COLO829 (cell line): ENCODE results near the gene ABI3BP.

Experiments used
- DNase-seq: peaks from one replicate; pipeline ENCODE4 v3.0.0; 2012; ENCODE audit warnings: low spot score

The ABI3BP gene

GRCh38 chr3:100831629-100832028, 161.6 kb downstream of the ABI3BP start:
- DNase-seq, result no peak

GRCh38 chr3:100830931-100831330, 162.3 kb downstream of the ABI3BP start:
- no peak for DNase-seq

GRCh38 chr3:100825574-100825973, 167.6 kb downstream of the ABI3BP start:
- no peak for DNase-seq

GRCh38 chr3:100815583-100815982, 177.6 kb downstream of the ABI3BP start:
- DNase-seq, result no peak

- no peak for DNase-seq
These were observed 179.4 kb downstream of the ABI3BP start for GRCh38 chr3:100813828-100814227.

- no peak for DNase-seq
These were observed 181.3 kb downstream of the ABI3BP start for GRCh38 chr3:100811779-100812507.

GRCh38 chr3:100810671-100811070, 182.6 kb downstream of the ABI3BP start:
- no peak for DNase-seq

GRCh38 chr3:100804631-100805030, 188.6 kb downstream of the ABI3BP start:
- no peak for DNase-seq

GRCh38 chr3:100803711-100804110, 189.5 kb downstream of the ABI3BP start:
- no peak for DNase-seq

GRCh38 chr3:100802126-100802525, 191.1 kb downstream of the ABI3BP start:
- no peak for DNase-seq

GRCh38 chr3:100798012-100798411, 195.2 kb downstream of the ABI3BP start:
- DNase-seq, result no peak

- peak; percentile 6 for DNase-seq
These were observed 196.7 kb downstream of the ABI3BP start for GRCh38 chr3:100796556-100796955.

GRCh38 chr3:100789579-100789978, 203.6 kb downstream of the ABI3BP start:
- DNase-seq, result no peak

- no peak for DNase-seq
These were observed 209.6 kb downstream of the ABI3BP start for GRCh38 chr3:100783619-100784018.

GRCh38 chr3:100782906-100783305, 210.3 kb downstream of the ABI3BP start:
- DNase-seq, result no peak

GRCh38 chr3:100782348-100782747, 210.9 kb downstream of the ABI3BP start:
- no peak for DNase-seq

- DNase-seq, result no peak
These were observed 211.9 kb downstream of the ABI3BP start for GRCh38 chr3:100781301-100781700.

- no peak for DNase-seq
These were observed 213.1 kb downstream of the ABI3BP start for GRCh38 chr3:100780071-100780622.

- DNase-seq, result no peak
These were observed 213.7 kb downstream of the ABI3BP start for GRCh38 chr3:100779480-100779879.

GRCh38 chr3:100777271-100777670, 215.9 kb downstream of the ABI3BP start:
- no peak for DNase-seq

GRCh38 chr3:100776746-100777145, 216.5 kb downstream of the ABI3BP start:
- DNase-seq, result no peak

GRCh38 chr3:100776097-100776729, 217.0 kb downstream of the ABI3BP start:
- no peak for DNase-seq

- no peak for DNase-seq
These were observed 217.6 kb downstream of the ABI3BP start for GRCh38 chr3:100775669-100776068.

GRCh38 chr3:100775226-100775625, 218.0 kb downstream of the ABI3BP start:
- DNase-seq, result no peak
